Kasumi-1 (cell line): Measurements from ENCODE around the gene PI4KB.

ENCODE experiments used
- DNase-seq, 2 experiments: peaks; one replicate each; lab custom pipeline; 2025; lab: John Stamatoyannopoulos, UW

PI4KB gene

GRCh38 chr1:151346082-151346768 lies 19.0 kb upstream of the PI4KB start:
- no peak for DNase-seq

DNA sequence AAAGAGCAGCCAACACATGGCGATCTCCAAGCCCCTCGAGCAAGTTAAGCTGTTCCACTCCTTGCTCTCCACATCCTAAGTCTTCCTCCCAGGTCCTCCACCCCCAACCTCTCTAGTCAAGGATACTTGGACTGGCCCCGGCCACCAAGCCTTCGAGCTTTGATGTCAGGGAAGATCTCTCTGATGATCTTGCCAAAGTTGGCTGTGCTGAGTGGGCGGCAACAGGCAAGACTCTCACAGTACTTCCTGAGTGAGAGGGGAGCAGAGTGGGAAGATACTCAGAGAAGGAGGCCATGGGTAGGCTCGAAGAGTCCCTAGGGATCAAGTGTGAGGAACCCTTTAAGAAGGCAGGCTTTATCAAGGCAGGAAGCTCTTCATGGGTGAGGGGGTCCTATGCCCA lies 17.1 kb upstream of the PI4KB start:
- DNase-seq, result no peak

DNA sequence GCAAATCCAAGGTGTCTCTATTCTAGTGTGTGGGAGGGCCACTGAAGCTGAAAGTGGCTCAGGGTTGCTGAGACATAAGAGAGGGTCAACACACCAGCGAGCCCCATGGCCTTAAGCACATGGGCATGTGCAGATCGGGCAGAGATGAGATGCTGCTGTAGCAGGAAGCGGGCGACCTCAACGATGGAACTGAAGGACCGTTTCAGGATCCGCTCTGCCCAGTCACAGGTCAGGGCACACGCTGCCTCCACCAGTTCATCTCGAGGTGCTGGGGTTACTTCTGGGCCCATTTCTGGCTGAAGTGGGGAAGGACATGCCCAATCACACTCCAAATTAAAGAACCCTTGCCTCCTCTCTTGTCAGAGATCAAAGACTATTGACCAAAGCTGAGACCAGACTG lies 16.4 kb upstream of the PI4KB start:
- no peak for DNase-seq

- DNase-seq, result no peak
Measured at GRCh38 chr1:151342569-151342968, 15.4 kb upstream of the PI4KB start.

DNA sequence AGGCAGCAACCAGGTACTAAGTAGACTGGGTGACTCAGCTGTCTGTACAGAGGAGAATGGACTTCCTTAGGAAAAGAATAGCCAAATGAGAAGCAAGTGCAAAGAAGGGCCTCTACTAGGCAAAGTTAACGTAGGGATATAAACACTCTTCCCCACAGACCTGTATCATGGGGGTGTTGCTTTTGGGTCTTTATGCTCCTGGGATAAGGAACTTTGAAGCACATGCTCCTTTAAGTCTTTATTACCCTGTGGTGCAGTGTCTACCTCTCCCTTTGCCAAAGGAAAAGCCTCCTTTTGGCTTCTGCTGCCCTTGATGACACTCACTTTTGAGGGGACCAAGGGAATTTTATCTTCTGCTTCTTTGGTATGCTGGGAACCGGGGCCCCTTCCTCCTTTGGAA lies 14.8 kb upstream of the PI4KB start:
- DNase-seq, result no peak

GRCh38 chr1:151340870-151341754 lies 13.9 kb upstream of the PI4KB start:
- peak; percentile 93 to 97 for DNase-seq

DNA sequence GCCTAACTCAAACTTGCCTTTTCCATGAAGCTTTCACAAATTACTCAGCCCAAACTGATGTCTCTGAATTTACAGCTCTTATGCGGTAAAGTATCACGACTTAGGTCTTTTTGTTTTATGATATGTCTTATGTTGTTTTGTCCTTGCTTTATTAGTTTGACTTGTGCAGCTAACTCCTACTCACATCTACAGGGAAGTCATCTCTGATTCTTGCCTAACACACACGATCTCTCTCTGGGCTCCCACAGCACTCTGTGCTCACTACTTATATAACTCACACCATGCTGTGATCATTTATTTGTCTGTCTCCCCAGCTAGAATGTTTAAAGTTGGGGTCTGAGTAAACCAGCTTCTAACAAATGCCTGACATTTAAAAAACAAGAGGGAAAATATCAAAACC lies 9.3 kb upstream of the PI4KB start:
- no peak for DNase-seq

DNA sequence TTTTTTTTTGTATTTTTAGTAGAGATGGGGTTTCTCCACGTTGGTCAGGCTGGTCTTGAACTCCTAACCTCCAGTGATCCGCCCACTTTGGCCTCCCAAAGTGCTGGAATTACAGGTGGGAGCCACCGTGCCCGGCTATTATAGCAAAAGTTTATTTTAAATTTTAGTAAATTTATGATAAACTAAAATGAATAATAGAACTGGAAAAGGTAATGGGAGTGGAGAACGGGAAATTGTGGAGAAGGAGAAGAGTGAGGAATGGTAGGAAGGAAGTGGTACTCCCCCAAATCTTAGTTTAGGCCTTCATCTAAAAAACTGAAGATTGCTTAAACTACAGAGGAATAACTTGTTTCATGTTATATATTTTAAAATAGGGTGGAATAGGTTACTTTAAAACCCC lies 7.6 kb upstream of the PI4KB start:
- no peak for DNase-seq

DNA sequence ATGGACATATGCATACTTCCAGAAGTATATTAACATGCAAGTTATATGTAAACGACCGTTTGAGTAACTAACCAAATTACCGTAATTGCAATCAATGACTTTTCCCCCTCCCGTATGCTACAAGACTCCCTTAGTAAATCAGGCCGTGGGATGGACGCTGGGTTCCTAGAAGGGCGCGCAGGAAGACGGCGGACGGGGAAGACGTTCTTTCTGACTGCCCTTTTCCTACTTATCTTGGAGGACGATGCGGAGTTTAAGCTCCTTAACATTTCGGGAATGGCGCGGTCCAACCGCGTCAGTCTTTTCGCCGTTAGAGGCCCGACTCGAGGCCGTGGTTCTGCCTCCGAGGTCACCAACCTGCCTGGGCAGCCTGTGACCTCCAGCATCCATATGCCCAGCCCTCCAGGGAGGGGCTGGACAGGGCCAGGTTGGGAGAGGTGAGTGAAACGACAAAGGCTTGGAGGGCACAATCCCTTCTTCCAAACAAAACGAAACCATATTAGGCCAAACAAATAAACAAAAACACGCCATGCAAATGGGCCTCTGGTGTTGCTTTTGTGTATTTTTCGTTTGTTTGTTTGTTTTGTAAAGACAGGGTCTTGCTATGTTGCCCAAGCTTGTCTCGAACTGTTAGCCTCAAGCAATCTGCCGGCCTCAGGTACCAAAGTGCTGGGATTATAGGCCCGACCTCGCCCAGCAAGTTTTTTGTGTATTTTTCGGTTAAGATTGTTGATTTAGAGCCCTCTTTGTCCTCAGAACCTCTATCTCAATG lies 873 bp upstream of the PI4KB start:
- no peak for DNase-seq

DNA sequence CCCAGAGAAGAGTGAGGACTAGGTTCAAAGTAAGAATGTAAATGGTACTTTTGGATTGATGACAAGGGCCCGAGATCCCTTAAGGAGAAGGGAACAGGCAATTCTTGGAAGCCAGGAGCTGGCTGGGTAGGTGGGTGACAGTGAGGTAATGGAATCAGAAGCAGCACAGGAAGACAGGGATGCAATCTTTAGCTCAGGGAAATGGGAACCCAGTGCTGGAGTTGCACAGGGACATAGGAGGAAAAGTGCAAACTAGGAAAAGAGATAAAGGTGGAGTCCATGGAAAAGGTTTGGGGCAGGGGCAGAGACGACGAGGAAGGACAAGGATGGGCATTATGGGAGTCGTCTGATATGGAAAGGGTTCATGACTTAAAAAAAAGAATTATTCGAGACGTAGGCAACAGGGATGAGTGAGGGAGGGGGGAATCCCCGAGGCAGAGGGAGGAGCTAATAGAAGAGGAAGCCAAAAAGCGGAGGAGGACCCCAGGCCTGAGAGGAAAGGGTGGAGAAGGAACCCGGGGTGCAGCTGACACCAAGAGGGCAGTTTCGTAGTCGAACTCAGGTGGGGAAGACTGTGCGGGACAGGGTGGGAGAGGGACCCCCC lies 495 bp downstream of the PI4KB start:
- peak; percentile 76 to 80 for DNase-seq

DNA sequence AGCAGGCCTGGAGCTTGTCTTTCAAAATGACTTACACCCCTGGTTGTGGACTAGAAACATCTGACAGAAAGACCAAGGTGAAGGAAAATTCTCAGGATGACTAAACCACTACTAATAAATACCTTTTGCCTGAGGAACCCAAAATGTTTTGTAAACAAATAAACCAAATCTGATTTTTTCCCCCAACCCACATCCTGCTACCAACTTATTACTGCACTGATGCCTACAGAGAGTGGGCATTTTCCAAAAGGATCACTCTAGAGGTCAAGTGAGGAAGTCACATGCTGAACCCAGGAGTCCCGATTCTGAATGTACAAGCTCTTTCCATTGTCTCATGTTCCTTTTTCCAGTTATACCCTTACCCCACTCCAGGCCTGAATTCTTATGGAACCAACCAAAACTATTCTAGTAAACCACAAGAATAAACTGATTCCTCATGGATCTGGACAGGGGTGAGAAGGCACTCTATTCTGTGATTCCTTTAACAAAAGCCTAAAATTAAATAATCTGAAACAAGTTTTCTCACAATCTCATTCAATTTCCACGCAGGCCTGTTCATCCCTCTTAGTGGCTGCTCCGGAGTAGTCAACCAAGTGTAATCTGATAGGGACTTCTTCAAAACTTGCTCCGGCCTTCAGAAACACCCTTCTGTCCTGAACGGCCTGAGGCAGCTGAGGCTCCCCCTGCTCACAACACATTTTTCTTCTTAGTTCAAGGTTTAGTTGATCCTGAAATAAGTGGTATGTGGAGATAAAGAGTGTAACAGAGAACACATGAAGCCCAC lies 1.4 kb downstream of the PI4KB start:
- DNase-seq, result no peak

DNA sequence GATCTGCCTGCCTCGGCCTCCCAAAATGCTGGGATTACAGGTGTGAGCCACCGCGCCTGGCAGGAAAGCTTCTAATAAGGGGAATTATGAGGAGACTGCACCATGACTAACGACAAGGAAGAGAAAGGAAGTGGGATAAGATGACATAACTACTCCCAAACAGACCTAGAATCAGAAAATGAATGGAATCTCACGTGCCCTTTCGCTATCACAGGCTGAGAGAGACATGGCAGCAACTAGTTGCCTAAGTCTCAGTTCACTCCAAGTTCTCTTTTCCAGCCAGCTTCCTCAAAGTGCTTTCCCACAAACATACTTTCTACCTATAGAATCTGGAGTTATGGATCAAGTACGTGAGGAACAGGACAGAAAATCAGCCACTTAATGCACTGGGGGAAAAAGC lies 2.0 kb downstream of the PI4KB start:
- DNase-seq, result no peak

DNA sequence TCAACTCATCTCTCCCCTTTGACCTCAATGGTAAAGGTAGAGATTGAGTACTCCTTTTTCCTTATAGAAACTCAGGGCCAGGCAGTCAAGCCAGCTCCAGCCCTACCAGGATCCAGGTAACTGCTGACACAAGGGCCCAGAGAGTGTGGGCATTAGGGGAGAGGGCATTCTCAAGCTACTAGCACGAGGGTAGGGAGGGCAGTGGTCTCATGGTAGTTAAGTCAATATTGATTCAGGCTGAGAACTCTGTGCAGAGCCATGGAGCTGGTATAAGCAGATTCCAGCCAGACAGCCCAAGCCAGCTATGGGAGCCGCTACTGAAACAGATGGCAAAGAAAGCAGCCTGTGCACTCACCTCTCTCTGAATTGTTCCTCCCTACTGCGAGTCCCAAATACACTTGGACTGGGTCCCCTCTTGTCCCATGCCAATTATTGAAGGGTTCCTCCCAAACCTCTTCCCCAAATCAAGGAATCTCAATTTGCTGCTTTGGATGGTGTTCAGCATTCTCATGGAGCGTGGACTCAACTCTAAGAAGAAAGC lies 2.8 kb downstream of the PI4KB start:
- DNase-seq, result no peak

GRCh38 chr1:151318975-151319374 lies 8.2 kb downstream of the PI4KB start:
- DNase-seq, result no peak

DNA sequence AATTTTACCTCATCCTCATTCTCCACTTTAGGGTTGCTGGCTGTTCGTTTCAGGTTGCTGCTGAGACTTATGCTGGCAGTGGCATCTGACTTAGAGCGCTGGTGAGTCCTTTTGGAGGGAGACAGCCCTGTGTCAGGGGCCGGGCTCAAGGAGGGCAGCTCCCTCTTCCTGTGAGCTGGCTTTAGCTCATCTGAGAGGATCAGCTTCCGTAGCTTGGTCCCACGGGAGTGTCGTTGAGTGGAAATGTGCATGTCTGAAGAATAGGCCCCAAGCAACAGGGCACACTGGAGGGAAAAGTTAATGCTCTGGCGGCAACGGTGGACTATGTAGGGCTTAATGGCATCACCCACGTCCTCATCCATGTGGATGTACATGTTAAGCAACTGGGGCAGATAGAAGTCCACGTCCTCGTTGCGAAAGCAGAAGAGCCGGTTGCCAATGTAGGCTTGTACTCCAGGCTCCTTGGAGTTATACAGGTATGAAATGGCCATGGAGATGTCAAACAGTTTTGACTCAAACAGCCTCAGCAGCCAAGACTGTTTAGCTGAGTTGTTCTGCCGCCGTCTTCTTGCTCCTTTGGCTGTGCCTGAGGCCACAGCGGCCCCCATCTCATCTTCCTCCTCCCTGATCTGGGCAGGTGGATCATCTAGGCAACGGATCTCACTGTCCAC lies 11.5 kb downstream of the PI4KB start:
- DNase-seq, result no peak

GRCh38 chr1:151314137-151314875 lies 12.9 kb downstream of the PI4KB start:
- no peak for DNase-seq

GRCh38 chr1:151313501-151313900 lies 13.7 kb downstream of the PI4KB start:
- DNase-seq, result no peak

GRCh38 chr1:151312826-151313225 lies 14.4 kb downstream of the PI4KB start:
- DNase-seq, result no peak

DNA sequence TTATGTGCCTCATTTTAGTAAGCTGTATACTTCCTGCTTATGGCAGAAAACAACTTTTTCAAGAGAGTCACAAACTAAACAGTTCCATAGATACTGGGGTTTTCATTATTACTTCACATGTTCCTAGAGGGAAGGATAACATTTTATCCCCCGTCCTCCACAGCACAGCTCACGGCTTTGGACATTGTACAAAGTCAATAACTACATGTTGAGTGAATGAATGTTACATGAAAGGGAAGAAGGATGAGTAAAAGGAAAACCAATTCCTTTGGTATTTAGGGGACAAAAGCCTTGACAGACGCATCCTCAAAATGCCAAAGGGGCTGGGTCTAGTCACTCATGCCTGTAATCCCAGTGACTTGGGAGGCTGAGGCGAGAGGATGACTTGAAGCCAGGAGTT lies 14.8 kb downstream of the PI4KB start:
- no peak for DNase-seq
